ENCODE data around the gene DENND1A.

DNA sequence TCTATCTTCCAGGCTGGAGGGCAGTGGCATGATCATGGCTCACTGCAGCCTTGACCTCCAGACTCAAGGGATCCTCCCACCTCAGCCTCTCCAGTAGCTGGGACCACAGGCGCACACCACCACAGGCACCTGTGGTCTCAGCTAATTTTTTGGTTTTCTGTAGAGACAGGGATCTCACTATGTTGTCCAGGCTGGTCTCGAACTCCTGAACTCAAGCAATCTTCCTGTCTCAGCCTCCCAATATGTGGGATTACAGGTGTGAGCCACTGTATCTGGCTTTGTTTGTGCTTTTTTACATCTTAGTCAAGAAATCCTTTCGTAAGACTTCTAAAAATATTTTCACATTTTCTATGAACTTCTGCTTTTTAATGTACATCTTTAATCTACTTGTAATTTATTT is 116.9 kb downstream of the DENND1A start:
- TF ChIP-seq, protein P1, sequence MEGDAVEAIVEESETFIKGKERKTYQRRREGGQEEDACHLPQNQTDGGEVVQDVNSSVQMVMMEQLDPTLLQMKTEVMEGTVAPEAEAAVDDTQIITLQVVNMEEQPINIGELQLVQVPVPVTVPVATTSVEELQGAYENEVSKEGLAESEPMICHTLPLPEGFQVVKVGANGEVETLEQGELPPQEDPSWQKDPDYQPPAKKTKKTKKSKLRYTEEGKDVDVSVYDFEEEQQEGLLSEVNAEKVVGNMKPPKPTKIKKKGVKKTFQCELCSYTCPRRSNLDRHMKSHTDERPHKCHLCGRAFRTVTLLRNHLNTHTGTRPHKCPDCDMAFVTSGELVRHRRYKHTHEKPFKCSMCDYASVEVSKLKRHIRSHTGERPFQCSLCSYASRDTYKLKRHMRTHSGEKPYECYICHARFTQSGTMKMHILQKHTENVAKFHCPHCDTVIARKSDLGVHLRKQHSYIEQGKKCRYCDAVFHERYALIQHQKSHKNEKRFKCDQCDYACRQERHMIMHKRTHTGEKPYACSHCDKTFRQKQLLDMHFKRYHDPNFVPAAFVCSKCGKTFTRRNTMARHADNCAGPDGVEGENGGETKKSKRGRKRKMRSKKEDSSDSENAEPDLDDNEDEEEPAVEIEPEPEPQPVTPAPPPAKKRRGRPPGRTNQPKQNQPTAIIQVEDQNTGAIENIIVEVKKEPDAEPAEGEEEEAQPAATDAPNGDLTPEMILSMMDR (IDR thresholded peaks at IDR 0.05), result no peak
- TF ChIP-seq POLR2A (IDR thresholded peaks at IDR 0.05) (no peak), POLR2AphosphoS5 (IDR thresholded peaks at IDR 0.05) (no peak), EP300 (IDR thresholded peaks at IDR 0.05) (no peak)
